BE2C (cell line): ENCODE data around the gene VMP1.
A peak's percentile ranks its signal among the peaks of the same experiment; 100 is the strongest.
"Not testable (repeated sequence)": the region's sequence is repeated elsewhere in the genome, so short reads cannot be mapped to it uniquely, and the experiment has no call there.

Experiments
- DNase-seq: peaks from one replicate; pipeline ENCODE4 v3.0.0-alpha.2; 2020
- H3K27me3 ChIP-seq: fragments of 250-450 bp; sonication (Bioruptor Pico); 2 replicates; pipeline ENCODE4 v1.5.1; 2020; ENCODE audit warnings: mild to moderate bottlenecking
- H3K36me3 ChIP-seq: fragments of 250-450 bp; sonication (Bioruptor Pico); 2 replicates; pipeline ENCODE4 v1.5.1; 2020; ENCODE audit warnings: mild to moderate bottlenecking
- H3K4me1 ChIP-seq: fragments of 250-450 bp; sonication (Bioruptor Pico); 2 replicates; pipeline ENCODE4 v1.5.1; 2020
- H3K4me3 ChIP-seq: 2 replicates; pipeline ENCODE4 v1.5.1; 2011; ENCODE audit warnings: low read depth, low read length
- H3K9me3 ChIP-seq: fragments of 250-450 bp; sonication (Bioruptor Pico); 2 replicates; pipeline ENCODE4 v1.5.1; 2020
- CTCF ChIP-seq: IDR thresholded peaks from 2 replicates; pipeline ENCODE4 v1.5.1; 2012; ENCODE audit warnings: mild to moderate bottlenecking, low read depth, low read length

VMP1 gene

GRCh38 chr17:59859444-59860025, 152.1 kb downstream of the VMP1 start:
- no peak overlapping the region for H3K4me3 ChIP-seq
- H3K9me3 ChIP-seq, result no peaks in the 10 kb centered on the region
- DNase-seq, result no peak
- TF ChIP-seq CTCF, result peak; percentile 42; the same call in 1 of the 2 replicates
- H3K4me1 ChIP-seq, result no peaks in the 10 kb centered on the region; the same call in 1 of the 2 replicates
- peaks cover 14% of the 10 kb centered on the region for H3K36me3 ChIP-seq
- no peaks in the 10 kb centered on the region; the same call in 1 of the 2 replicates for H3K27me3 ChIP-seq

GRCh38 chr17:59863616-59864015, 156.2 kb downstream of the VMP1 start:
- no peak overlapping the region for H3K4me3 ChIP-seq
- no peaks in the 10 kb centered on the region for H3K4me1 ChIP-seq
- no peaks in the 10 kb centered on the region for H3K9me3 ChIP-seq
- peaks cover 22% of the 10 kb centered on the region for H3K36me3 ChIP-seq
- DNase-seq, result no peak
- no peaks in the 10 kb centered on the region for H3K27me3 ChIP-seq
- TF ChIP-seq CTCF, result no peak

GRCh38 chr17:59869941-59870218, 162.4 kb downstream of the VMP1 start:
- Histone ChIP-seq H3K4me1 (peaks cover 5% of the 10 kb centered on the region), H3K27me3 (no peaks in the 10 kb centered on the region), H3K9me3 (no peaks in the 10 kb centered on the region), H3K4me3 (no peak overlapping the region), H3K36me3 (peaks cover 9% of the 10 kb centered on the region)
- TF ChIP-seq CTCF, result no peak
- DNase-seq, result no peak

GRCh38 chr17:59870482-59870881, 163.0 kb downstream of the VMP1 start:
- H3K36me3 ChIP-seq, result peaks cover 10% of the 10 kb centered on the region
- no peaks in the 10 kb centered on the region for H3K27me3 ChIP-seq
- H3K4me1 ChIP-seq, result peaks cover 5% of the 10 kb centered on the region
- DNase-seq, result no peak
- no peaks in the 10 kb centered on the region for H3K9me3 ChIP-seq
- no peak for TF ChIP-seq CTCF
- H3K4me3 ChIP-seq, result no peak overlapping the region

- Histone ChIP-seq H3K36me3 (peaks cover 18% of the 10 kb centered on the region), H3K4me1 (peaks cover 5% of the 10 kb centered on the region), H3K27me3 (no peaks in the 10 kb centered on the region), H3K9me3 (no peaks in the 10 kb centered on the region), H3K4me3 (no peak overlapping the region)
- no peak for TF ChIP-seq CTCF
- no peak for DNase-seq
Observed at GRCh38 chr17:59872351-59872750, 164.9 kb downstream of the VMP1 start.

GRCh38 chr17:59873414-59873813, 166.0 kb downstream of the VMP1 start:
- peaks cover 25% of the 10 kb centered on the region for H3K36me3 ChIP-seq
- H3K27me3 ChIP-seq, H3K9me3 ChIP-seq, H3K4me3 ChIP-seq, DNase-seq, H3K4me1 ChIP-seq: not testable (repeated sequence)

- TF ChIP-seq CTCF, result no peak
- Histone ChIP-seq H3K4me3 (no peak overlapping the region), H3K4me1 (peaks cover 5% of the 10 kb centered on the region), H3K36me3 (peaks cover 28% of the 10 kb centered on the region), H3K9me3 (no peaks in the 10 kb centered on the region), H3K27me3 (no peaks in the 10 kb centered on the region)
- no peak for DNase-seq
Observed at GRCh38 chr17:59874376-59874775, 166.9 kb downstream of the VMP1 start.
